H9 (cell line): ENCODE results near the gene SLC38A3. TPM values are rescaled to one million over a fixed set of nuclear protein-coding genes. Genes with fewer than 3 reads are reported as not detected.
A peak's percentile ranks its signal among the peaks of the same experiment; 100 is the strongest.

ENCODE experiments used
- DNase-seq: peaks from one replicate; pipeline ENCODE4 v3.0.0-alpha.2; 2017
- H2AFZ ChIP-seq: one replicate; pipeline ENCODE4 v1.6.1; 2013; ENCODE audit warnings: mild to moderate bottlenecking, low read length, control low read depth, moderate library complexity
- H2AK5ac ChIP-seq: 2 replicates; pipeline ENCODE4 v1.6.1; 2013; ENCODE audit warnings: low read length, control low read depth, mixed read lengths; ENCODE audit not compliant: insufficient read length
- H2BK120ac ChIP-seq: one replicate; pipeline ENCODE4 v1.6.1; 2013; ENCODE audit warnings: low read depth, mild to moderate bottlenecking, low read length, control low read depth, inconsistent platforms; ENCODE audit not compliant: poor library complexity, severe bottlenecking
- H2BK12ac ChIP-seq: 2 replicates; pipeline ENCODE4 v1.6.1; 2013; ENCODE audit warnings: low read length, control low read depth, mixed read lengths, low read depth; ENCODE audit not compliant: insufficient read length
- H2BK15ac ChIP-seq: 2 replicates; pipeline ENCODE4 v1.6.1; 2013; ENCODE audit warnings: low read depth, low read length, control low read depth
- H2BK20ac ChIP-seq: one replicate; pipeline ENCODE4 v1.6.1; 2013; ENCODE audit warnings: low read depth, mild to moderate bottlenecking, low read length, control low read depth, inconsistent platforms; ENCODE audit not compliant: poor library complexity, severe bottlenecking
- H2BK5ac ChIP-seq: 2 replicates; pipeline ENCODE4 v1.6.1; 2013; ENCODE audit warnings: low read length, control low read depth, mixed read lengths; ENCODE audit not compliant: insufficient read length
- H3K14ac ChIP-seq: 2 replicates; pipeline ENCODE4 v1.6.1; 2013; ENCODE audit warnings: low read length, control low read depth; ENCODE audit not compliant: insufficient read depth
- H3K18ac ChIP-seq: 2 replicates; pipeline ENCODE4 v1.6.1; 2013; ENCODE audit warnings: low read depth, mild to moderate bottlenecking, mixed read lengths, low read length, control low read depth; ENCODE audit not compliant: insufficient read length
- H3K23ac ChIP-seq: 2 replicates; pipeline ENCODE4 v1.6.1; 2013; ENCODE audit warnings: low read length, control low read depth, mixed read lengths, low read depth; ENCODE audit not compliant: insufficient read length
- H3K23me2 ChIP-seq: 2 replicates; pipeline ENCODE4 v1.6.1; 2013; ENCODE audit warnings: low read depth, mild to moderate bottlenecking, mixed read lengths, low read length, control low read depth; ENCODE audit not compliant: insufficient read length, poor library complexity, severe bottlenecking
- H3K27ac ChIP-seq: 2 replicates; pipeline ENCODE4 v1.5.1; 2013; ENCODE audit warnings: low read length, control low read depth, mixed read lengths, low read depth; ENCODE audit not compliant: insufficient read length
- H3K27me3 ChIP-seq: 2 replicates; pipeline ENCODE4 v1.6.1; 2013; ENCODE audit warnings: low read length, control low read depth, inconsistent platforms; ENCODE audit not compliant: insufficient read depth
- H3K4ac ChIP-seq: 2 replicates; pipeline ENCODE4 v1.6.1; 2013; ENCODE audit warnings: low read depth, mild to moderate bottlenecking, control low read depth, inconsistent platforms, low read length, moderate library complexity
- H3K4me1 ChIP-seq: 2 replicates; pipeline ENCODE4 v1.6.1; 2013; ENCODE audit warnings: low read length, control low read depth, inconsistent platforms; ENCODE audit not compliant: insufficient read depth
- H3K4me2 ChIP-seq: 2 replicates; pipeline ENCODE4 v1.6.1; 2013; ENCODE audit warnings: low read length, control low read depth, mixed read lengths; ENCODE audit not compliant: insufficient read length, insufficient read depth
- H3K56ac ChIP-seq: 2 replicates; pipeline ENCODE4 v1.6.1; 2013; ENCODE audit warnings: low read depth, mild to moderate bottlenecking, mixed read lengths, low read length, control low read depth; ENCODE audit not compliant: insufficient read length
- H3K79me1 ChIP-seq: 2 replicates; pipeline ENCODE4 v1.6.1; 2013; ENCODE audit warnings: low read depth, mild to moderate bottlenecking, moderate library complexity, low read length, control low read depth, inconsistent platforms; ENCODE audit not compliant: insufficient read depth, poor library complexity, severe bottlenecking
- H3K79me2 ChIP-seq: 2 replicates; pipeline ENCODE4 v1.6.1; 2013; ENCODE audit warnings: low read length, control low read depth, inconsistent platforms; ENCODE audit not compliant: insufficient read depth
- H3K9ac ChIP-seq: 2 replicates; pipeline ENCODE4 v1.6.1; 2013; ENCODE audit warnings: low read length, control low read depth, mixed read lengths; ENCODE audit not compliant: insufficient read length; ENCODE audit errors: extremely low read depth
- H3K9me3 ChIP-seq: one replicate; pipeline ENCODE4 v1.6.1; 2013; ENCODE audit warnings: low read depth, low read length, inconsistent platforms; ENCODE audit not compliant: control insufficient read depth
- H3T11ph ChIP-seq: one replicate; pipeline ENCODE4 v1.6.1; 2013; ENCODE audit warnings: mild to moderate bottlenecking, low read length, control low read depth, inconsistent platforms
- H4K20me1 ChIP-seq: one replicate; pipeline ENCODE4 v1.6.1; 2013; ENCODE audit not compliant: control insufficient read depth, insufficient read length, insufficient read depth
- H4K5ac ChIP-seq: 2 replicates; pipeline ENCODE4 v1.6.1; 2013; ENCODE audit warnings: low read depth, mild to moderate bottlenecking, mixed read lengths, low read length, control low read depth; ENCODE audit not compliant: insufficient read length
- H4K8ac ChIP-seq: replicated peaks from 2 replicates; pipeline ENCODE4 v1.6.1; 2013; ENCODE audit warnings: low read length, control low read depth, mixed read lengths, low read depth; ENCODE audit not compliant: insufficient read length
- H4K91ac ChIP-seq: 2 replicates; pipeline ENCODE4 v1.6.1; 2013; ENCODE audit warnings: low read depth, mild to moderate bottlenecking, moderate library complexity, mixed read lengths, low read length, control low read depth; ENCODE audit not compliant: insufficient read length
- H3K27ac Mint-ChIP-seq, 3 experiments: 2 replicates in 2 of 3; 3 replicates in 1 of 3; pipeline ENCODE4 v1.8.0; 2020 to 2021; ENCODE audit warnings: mixed read lengths in 3 of 3, mild to moderate bottlenecking in 1 of 3, moderate library complexity in 1 of 3
- H3K27me3 Mint-ChIP-seq: 2 replicates; pipeline ENCODE4 v1.8.0; 2021; ENCODE audit warnings: low read depth, mild to moderate bottlenecking, moderate library complexity, mixed read lengths
- H3K36me3 Mint-ChIP-seq, 3 experiments: 2 replicates in 2 of 3; 3 replicates in 1 of 3; pipeline ENCODE4 v1.8.0; 2020 to 2021; ENCODE audit warnings: low read depth in 3 of 3, mixed read lengths in 3 of 3; ENCODE audit not compliant: insufficient read depth in 1 of 3
- H3K4me1 Mint-ChIP-seq, 2 experiments: 2 replicates each; pipeline ENCODE4 v1.8.0; 2020; ENCODE audit warnings: mixed read lengths in 2 of 2
- H3K4me3 Mint-ChIP-seq, 2 experiments: 2 replicates in 1 of 2; 3 replicates in 1 of 2; pipeline ENCODE4 v1.8.0; 2020 to 2021; ENCODE audit warnings: mild to moderate bottlenecking in 2 of 2, mixed read lengths in 2 of 2, moderate library complexity in 1 of 2
- H3K9me3 Mint-ChIP-seq, 2 experiments: 2 replicates in 1 of 2; 3 replicates in 1 of 2; pipeline ENCODE4 v1.8.0; 2020; ENCODE audit warnings: mild to moderate bottlenecking in 2 of 2, mixed read lengths in 2 of 2, moderate library complexity in 1 of 2
- CTCF ChIP-seq: fragments of 200-600 bp; sonication (generic); conservative IDR thresholded peaks from 3 replicates; pipeline ENCODE4 v1.8.0; 2021; ENCODE audit warnings: antibody characterized with exemption, mild to moderate bottlenecking
- WGBS: extraction: QIAGEN DNeasy Blood & Tissue Kit; methylation state at CpG from one replicate; pipeline ENCODE4 v1.1.7; 2013; ENCODE audit warnings: missing lambda C conversion rate, low lambda C conversion rate, mixed read lengths; ENCODE audit not compliant: insufficient read length; ENCODE audit errors: extremely low coverage; 5-methylcytosine and 5-hydroxymethylcytosine counted together
- total RNA-seq: library from RNA; stranded (reverse); gene quantifications from 2 replicates; pipeline ENCODE4 v1.2.1, GENCODE V29; 2021

SLC38A3 gene
- total RNA-seq, 1 experiment from 2014 or later: 1.4 TPM

GRCh38 chr3:50262778-50263177 lies 57.7 kb downstream of the SLC38A3 start:
- Histone ChIP-seq H3K23ac (no peak overlapping the region), H2BK12ac (no peak overlapping the region), H3K14ac (no peak overlapping the region), H3K27me3 (no peaks in the 10 kb centered on the region), H3K23me2 (no peaks in the 10 kb centered on the region), H3K79me1 (no peaks in the 10 kb centered on the region), H3K4me2 (no peak overlapping the region), H3K9me3 (no peaks in the 10 kb centered on the region), H4K5ac (no peak overlapping the region), H3T11ph (no peak overlapping the region), H3K27ac (no peak overlapping the region), H4K8ac (no peak overlapping the region), H2AK5ac (no peak overlapping the region), H2BK20ac (no peak overlapping the region), H3K56ac (no peak overlapping the region), H3K79me2 (no peaks in the 10 kb centered on the region), H2BK15ac (no peak overlapping the region), H4K91ac (no peak overlapping the region), H3K9ac (no peak overlapping the region), H2BK120ac (no peak overlapping the region), H2BK5ac (no peak overlapping the region), H3K18ac (no peak overlapping the region), H2AFZ (no peak overlapping the region), H4K20me1 (no peaks in the 10 kb centered on the region), H3K4me1 (peaks cover 3% of the 10 kb centered on the region; the same call in 1 of the 2 replicates), H3K4ac (no peak overlapping the region)
- H3K27me3 Mint-ChIP-seq: peaks cover 1% of the 10 kb centered on the region; the same call in 1 of the 2 replicates
- DNase-seq: no peak
- peaks cover 2 to 13% (median 12%) of the 10 kb centered on the region in 3 experiments; a peak in 5 of 7 replicates for H3K36me3 Mint-ChIP-seq
- peak overlapping the region in 1 of 2 experiments; percentile 17; a peak in 1 of 5 replicates for H3K4me3 Mint-ChIP-seq
- WGBS: no CpG with 5 or more reads among the region's 7 CpGs
- H3K4me1 Mint-ChIP-seq: peaks cover 40 to 69% of the 10 kb centered on the region in 2 experiments
- no peaks in the 10 kb centered on the region for H3K9me3 Mint-ChIP-seq
- TF ChIP-seq CTCF: no peak
- peak overlapping the region in 2 of 3 experiments; percentile 26 to 73; a peak in 2 of 7 replicates for H3K27ac Mint-ChIP-seq
